ENCODE measurements around the gene NHS. TPM values are rescaled to one million over a fixed set of nuclear protein-coding genes. Genes with fewer than 3 reads are reported as not detected.

Gene NHS
- total RNA-seq, 1 experiment from 2014 or later: 2.2 TPM

GRCh38 chrX:17497193-17497592, 122.2 kb downstream of the NHS start:
- no peak overlapping the region for H3K4me3 ChIP-seq (ENCODE audit: low read depth, low read length)
- Mint-ChIP-seq H3K4me3 (ENCODE audit: unreplicated experiment) (no peak overlapping the region), H3K4me1 (ENCODE audit: low read depth, unreplicated experiment) (peaks cover 13% of the 10 kb centered on the region), H3K9me3 (ENCODE audit: unreplicated experiment) (no peaks in the 10 kb centered on the region), H3K27ac (ENCODE audit: unreplicated experiment) (no peak overlapping the region), H3K36me3 (ENCODE audit: insufficient read depth, unreplicated experiment) (no peaks in the 10 kb centered on the region), H3K27me3 (ENCODE audit: insufficient read depth, unreplicated experiment) (no peaks in the 10 kb centered on the region)
- no peak for DNase-seq
- peaks cover 5% of the 10 kb centered on the region; the same call in 1 of the 2 replicates for H3K4me1 ChIP-seq
- H3K36me3 ChIP-seq (ENCODE audit: control insufficient read depth, insufficient read depth, low read length): no peaks in the 10 kb centered on the region
- H3K27me3 ChIP-seq (replicated peaks; ENCODE audit: control insufficient read depth, insufficient read depth, low read length): no peaks in the 10 kb centered on the region; the same call in 1 of the 2 replicates
- TF ChIP-seq CTCF (IDR thresholded peaks at IDR 0.05; ENCODE audit: insufficient read depth in 1 of 2, low read depth in 1 of 2, low read length in 1 of 2, severe bottlenecking in 1 of 2, unreplicated experiment in 1 of 2): no peak
- intact Hi-C loops (cut with micrococcal nuclease; ENCODE audit: unreplicated experiment): loop anchor here (10.0 kb wide), 1 partner anchor 52 kb away; no protein-coding TSS in a partner anchor
- ChIA-PET POLR2A (no interaction called here), CTCF (no interaction called here)
- no peaks in the 10 kb centered on the region for H3K9me3 ChIP-seq
- BruUV-seq (replicated peaks): no TSS peak

DNA sequence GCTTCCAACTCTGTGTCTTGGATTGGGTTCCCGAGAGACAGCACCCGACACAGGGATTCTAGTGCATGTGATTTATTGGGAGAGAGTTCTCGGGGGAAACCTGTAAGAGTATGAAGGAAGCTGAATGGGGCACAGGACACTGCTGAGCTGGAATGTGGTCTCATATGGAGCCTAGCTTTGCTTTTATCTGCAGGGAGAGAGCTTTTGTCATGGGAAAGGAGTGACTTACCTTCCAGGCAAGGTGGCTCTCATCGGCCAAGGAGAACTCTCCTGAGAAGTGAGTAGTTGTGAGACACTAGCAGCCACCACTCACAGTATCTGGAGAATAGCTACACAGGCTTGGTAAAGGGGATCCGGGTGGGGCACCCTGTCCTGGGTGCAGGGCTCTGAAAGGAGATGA, 124.5 kb downstream of the NHS start:
- no peaks in the 10 kb centered on the region for H3K36me3 ChIP-seq (ENCODE audit: control insufficient read depth, insufficient read depth, low read length)
- CTCF ChIA-PET: no interaction called here
- POLR2A ChIA-PET: no interaction called here
- DNase-seq: no peak
- BruUV-seq (replicated peaks): no TSS peak
- Mint-ChIP-seq H3K9me3 (ENCODE audit: unreplicated experiment) (no peaks in the 10 kb centered on the region), H3K27ac (ENCODE audit: unreplicated experiment) (no peak overlapping the region), H3K4me3 (ENCODE audit: unreplicated experiment) (no peak overlapping the region), H3K27me3 (ENCODE audit: insufficient read depth, unreplicated experiment) (no peaks in the 10 kb centered on the region), H3K36me3 (ENCODE audit: insufficient read depth, unreplicated experiment) (no peaks in the 10 kb centered on the region), H3K4me1 (ENCODE audit: low read depth, unreplicated experiment) (peaks cover 13% of the 10 kb centered on the region)
- H3K4me3 ChIP-seq (ENCODE audit: low read depth, low read length): no peak overlapping the region
- TF ChIP-seq CTCF (IDR thresholded peaks at IDR 0.05; ENCODE audit: insufficient read depth in 1 of 2, low read depth in 1 of 2, low read length in 1 of 2, severe bottlenecking in 1 of 2, unreplicated experiment in 1 of 2): no peak
- H3K27me3 ChIP-seq (replicated peaks; ENCODE audit: control insufficient read depth, insufficient read depth, low read length): no peaks in the 10 kb centered on the region; the same call in 1 of the 2 replicates
- H3K9me3 ChIP-seq: no peaks in the 10 kb centered on the region
- intact Hi-C loops (cut with micrococcal nuclease; ENCODE audit: unreplicated experiment): loop anchor here (10.0 kb wide), 1 partner anchor 55 kb away; no protein-coding TSS in a partner anchor
- H3K4me1 ChIP-seq: peaks cover 5% of the 10 kb centered on the region; the same call in 1 of the 2 replicates

DNA sequence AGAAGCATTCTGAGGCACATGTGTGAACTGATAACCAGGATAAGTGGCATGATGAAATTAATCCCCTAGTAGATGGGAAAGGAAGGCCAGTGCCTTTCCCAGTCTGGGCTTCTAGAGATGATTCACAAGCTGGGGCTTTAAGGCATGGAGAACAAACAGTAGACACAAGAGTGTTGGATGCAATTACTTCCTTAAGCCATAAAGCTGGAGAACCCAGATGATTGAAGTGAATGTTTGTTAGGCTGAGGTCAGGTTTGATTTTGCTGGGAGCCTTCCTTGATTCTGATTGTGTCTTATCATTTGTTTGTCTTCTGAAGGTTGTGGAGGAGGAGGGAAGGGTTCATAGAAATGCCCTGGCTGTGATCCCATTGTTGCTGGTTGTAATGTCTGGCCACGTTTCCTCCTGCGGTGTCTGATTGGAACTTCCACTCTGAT, 125.2 kb downstream of the NHS start:
- no peak overlapping the region for H3K4me3 ChIP-seq (ENCODE audit: low read depth, low read length)
- H3K4me1 Mint-ChIP-seq (ENCODE audit: low read depth, unreplicated experiment): peaks cover 13% of the 10 kb centered on the region
- ChIA-PET POLR2A (no interaction called here), CTCF (no interaction called here)
- H3K9me3 ChIP-seq: no peaks in the 10 kb centered on the region
- H3K27ac Mint-ChIP-seq (ENCODE audit: unreplicated experiment): no peak overlapping the region
- no peaks in the 10 kb centered on the region for H3K36me3 ChIP-seq (ENCODE audit: control insufficient read depth, insufficient read depth, low read length)
- peak overlapping the region; percentile 39 for H3K4me3 Mint-ChIP-seq (ENCODE audit: unreplicated experiment)
- H3K36me3 Mint-ChIP-seq (ENCODE audit: insufficient read depth, unreplicated experiment): no peaks in the 10 kb centered on the region
- H3K4me1 ChIP-seq: peaks cover 5% of the 10 kb centered on the region; the same call in 1 of the 2 replicates
- no peaks in the 10 kb centered on the region for H3K27me3 Mint-ChIP-seq (ENCODE audit: insufficient read depth, unreplicated experiment)
- BruUV-seq (replicated peaks): no TSS peak
- no peaks in the 10 kb centered on the region for H3K9me3 Mint-ChIP-seq (ENCODE audit: unreplicated experiment)
- no peaks in the 10 kb centered on the region; the same call in 1 of the 2 replicates for H3K27me3 ChIP-seq (replicated peaks; ENCODE audit: control insufficient read depth, insufficient read depth, low read length)
- peak; percentile 24 to 55 for DNase-seq
- TF ChIP-seq CTCF (IDR thresholded peaks at IDR 0.05; ENCODE audit: insufficient read depth in 1 of 2, low read depth in 1 of 2, low read length in 1 of 2, severe bottlenecking in 1 of 2, unreplicated experiment in 1 of 2): no peak
- intact Hi-C loops (cut with micrococcal nuclease; ENCODE audit: unreplicated experiment): no loop called here

Measured in Caco-2 (cell line).